Bronchial epithelial cell (primary cell): ENCODE measurements around the gene ASB16. TPM values are rescaled to one million over a fixed set of nuclear protein-coding genes. Genes with fewer than 3 reads are reported as not detected.
A peak's percentile ranks its signal among the peaks of the same experiment; 100 is the strongest.

Source experiments
- DNase-seq: peaks from one replicate; pipeline ENCODE4 v3.0.0-alpha.2; 2010; ENCODE audit warnings: low read depth
- FAIRE-seq: peaks from 2 replicates; lab custom pipeline; 2011; peaks lifted over from hg19 to GRCh38; lab: Jason Lieb, UNC
- H3K27me3 ChIP-seq: 2 replicates; pipeline ENCODE4 v1.5.1; 2011; ENCODE audit warnings: low read length; ENCODE audit not compliant: control insufficient read depth, insufficient read depth
- H3K36me3 ChIP-seq: 2 replicates; pipeline ENCODE4 v1.5.1; 2011; ENCODE audit warnings: low read length; ENCODE audit not compliant: control insufficient read depth, insufficient read depth
- H3K4me3 ChIP-seq: 2 replicates; pipeline ENCODE4 v1.5.1; 2011; ENCODE audit warnings: mild to moderate bottlenecking, low read depth, low read length, control low read depth
- total RNA-seq: library from RNA; depleted of rRNA; stranded (reverse); fragments of >200 nt; gene quantifications from 2 replicates; pipeline ENCODE4 v1.2.1, GENCODE V29; 2014
- TF ChIP-seq, protein P1 (sequence below): IDR thresholded peaks from 2 replicates; pipeline ENCODE4 v1.5.1; 2011; ENCODE audit warnings: mild to moderate bottlenecking, moderate library complexity, low read length, control low read depth, inconsistent platforms; ENCODE audit not compliant: insufficient read depth, severe bottlenecking

The ASB16 gene
- total RNA-seq, 1 donor from 2014 or later: not detected

DNA sequence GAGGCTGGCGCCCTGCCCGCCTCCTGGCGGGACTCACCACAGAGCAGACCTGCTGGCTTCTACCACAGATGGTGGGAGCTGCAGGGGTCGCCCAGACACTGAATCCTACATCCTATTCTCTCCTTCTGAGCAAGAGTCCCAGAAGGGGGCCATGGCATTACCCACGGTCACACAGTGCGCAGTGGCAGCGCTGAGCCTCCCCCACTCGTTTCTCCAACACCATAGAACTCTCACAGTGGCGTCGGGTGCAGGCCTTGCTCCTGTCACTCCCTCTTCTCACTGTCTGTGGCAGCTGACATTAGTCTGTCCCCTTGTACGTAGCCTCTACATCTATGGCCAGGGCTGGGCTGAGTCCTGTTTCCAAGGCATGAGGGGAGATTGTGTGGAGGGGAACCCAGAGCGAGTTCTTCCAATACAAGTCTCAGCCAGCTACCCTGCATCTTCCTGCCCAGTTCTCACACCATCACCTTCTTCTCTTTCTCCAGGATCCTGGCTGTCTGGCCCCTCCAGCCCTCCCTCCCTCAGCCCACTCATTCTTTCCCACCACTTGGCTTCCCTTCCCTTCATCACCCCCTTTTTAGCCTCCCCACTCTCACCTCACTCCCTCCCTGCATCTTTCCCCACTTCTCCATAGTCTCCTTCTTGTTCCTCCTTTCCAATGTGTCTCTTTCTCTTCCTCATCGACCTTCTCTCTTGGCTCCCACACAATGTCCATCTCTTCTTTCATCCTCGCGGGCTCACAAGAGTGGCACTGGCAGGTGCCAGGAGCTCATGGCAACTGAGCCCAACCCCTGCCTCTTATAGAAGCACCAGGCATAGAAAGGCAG is 43.1 kb downstream of the ASB16 start:
- DNase-seq: no peak
- TF ChIP-seq, protein P1, sequence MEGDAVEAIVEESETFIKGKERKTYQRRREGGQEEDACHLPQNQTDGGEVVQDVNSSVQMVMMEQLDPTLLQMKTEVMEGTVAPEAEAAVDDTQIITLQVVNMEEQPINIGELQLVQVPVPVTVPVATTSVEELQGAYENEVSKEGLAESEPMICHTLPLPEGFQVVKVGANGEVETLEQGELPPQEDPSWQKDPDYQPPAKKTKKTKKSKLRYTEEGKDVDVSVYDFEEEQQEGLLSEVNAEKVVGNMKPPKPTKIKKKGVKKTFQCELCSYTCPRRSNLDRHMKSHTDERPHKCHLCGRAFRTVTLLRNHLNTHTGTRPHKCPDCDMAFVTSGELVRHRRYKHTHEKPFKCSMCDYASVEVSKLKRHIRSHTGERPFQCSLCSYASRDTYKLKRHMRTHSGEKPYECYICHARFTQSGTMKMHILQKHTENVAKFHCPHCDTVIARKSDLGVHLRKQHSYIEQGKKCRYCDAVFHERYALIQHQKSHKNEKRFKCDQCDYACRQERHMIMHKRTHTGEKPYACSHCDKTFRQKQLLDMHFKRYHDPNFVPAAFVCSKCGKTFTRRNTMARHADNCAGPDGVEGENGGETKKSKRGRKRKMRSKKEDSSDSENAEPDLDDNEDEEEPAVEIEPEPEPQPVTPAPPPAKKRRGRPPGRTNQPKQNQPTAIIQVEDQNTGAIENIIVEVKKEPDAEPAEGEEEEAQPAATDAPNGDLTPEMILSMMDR: no peak
- no peak for FAIRE-seq
- no peak overlapping the region for H3K4me3 ChIP-seq
- peaks cover 45% of the 10 kb centered on the region for H3K36me3 ChIP-seq
- H3K27me3 ChIP-seq: no peaks in the 10 kb centered on the region

DNA sequence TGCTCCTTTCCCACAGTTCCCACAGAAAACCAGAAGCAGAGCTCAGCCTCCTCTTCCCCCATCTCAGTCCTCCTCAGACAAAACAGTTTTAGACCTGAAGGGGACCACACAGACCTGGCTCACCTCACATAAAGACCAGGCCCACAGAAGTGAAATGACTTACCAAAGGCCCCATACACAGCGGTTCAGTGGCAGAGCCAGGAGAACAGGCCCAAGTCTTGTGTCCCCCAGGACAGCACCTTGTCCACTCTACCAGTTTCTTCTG is 43.7 kb downstream of the ASB16 start:
- H3K36me3 ChIP-seq: peaks cover 43% of the 10 kb centered on the region
- DNase-seq (no peak), FAIRE-seq (no peak)
- TF ChIP-seq, protein P1: no peak
- H3K27me3 ChIP-seq: no peaks in the 10 kb centered on the region
- H3K4me3 ChIP-seq: no peak overlapping the region

GRCh38 chr17:44214896-44215295 is 44.4 kb downstream of the ASB16 start:
- Histone ChIP-seq H3K4me3 (no peak overlapping the region), H3K36me3 (peaks cover 40% of the 10 kb centered on the region), H3K27me3 (no peaks in the 10 kb centered on the region)
- DNase-seq (no peak), FAIRE-seq (no peak)
- TF ChIP-seq, protein P1: no peak

- FAIRE-seq (no peak), DNase-seq (no peak)
- TF ChIP-seq, protein P1: no peak
These were observed 45.7 kb downstream of the ASB16 start for GRCh38 chr17:44216173-44216572.

GRCh38 chr17:44216694-44217093 is 46.2 kb downstream of the ASB16 start:
- no peaks in the 10 kb centered on the region for H3K27me3 ChIP-seq
- no peak overlapping the region for H3K4me3 ChIP-seq
- peaks cover 27% of the 10 kb centered on the region for H3K36me3 ChIP-seq
- TF ChIP-seq, protein P1: no peak
- FAIRE-seq (peak; percentile 18), DNase-seq (no peak)

More at GRCh38 chr17:44216173-44216572, 45.7 kb downstream of the ASB16 start:
- no peak overlapping the region for H3K4me3 ChIP-seq
- peaks cover 30% of the 10 kb centered on the region for H3K36me3 ChIP-seq
- no peaks in the 10 kb centered on the region for H3K27me3 ChIP-seq
